GM18526 (cell line): ENCODE data around the gene S100A6.

Experiments
- POLR2A ChIP-seq: IDR thresholded peaks from 3 replicates; pipeline ENCODE4 v1.6.1; 2011; ENCODE audit not compliant: insufficient read length; ENCODE audit errors: extremely low read depth

S100A6 gene

DNA sequence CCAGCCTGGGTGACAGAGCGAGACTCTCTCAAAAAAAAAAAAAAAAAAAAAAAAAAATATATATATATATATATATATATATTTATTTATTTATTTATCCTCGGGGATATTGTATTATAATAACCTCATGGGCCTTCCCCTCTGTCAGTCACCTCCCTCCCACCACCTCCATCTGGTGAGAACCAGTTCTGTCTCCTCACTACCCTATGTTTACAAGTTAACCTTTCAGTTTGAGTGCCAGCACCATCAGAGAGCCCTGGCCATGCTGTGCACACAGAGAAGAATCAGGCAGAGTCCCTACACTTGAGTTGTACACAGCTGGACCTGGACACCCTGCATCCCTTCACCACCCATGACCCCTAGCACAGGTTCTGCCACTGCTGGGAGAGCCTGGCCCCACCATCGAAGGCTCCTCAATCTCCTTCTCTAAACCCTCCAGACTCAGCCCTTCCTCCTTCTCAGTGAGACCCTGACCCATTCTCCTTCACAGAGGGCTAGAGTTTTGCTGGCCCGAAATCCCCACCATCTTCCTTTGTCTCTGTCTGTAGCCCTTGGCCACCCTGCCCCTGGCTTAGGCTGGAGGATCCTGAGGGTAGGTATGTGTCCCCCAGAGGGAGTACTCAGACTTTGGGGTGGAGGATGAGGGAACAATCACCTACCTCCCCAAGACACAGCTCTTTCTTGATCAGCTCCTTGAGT lies 3.8 kb upstream of the S100A6 start:
- TF ChIP-seq POLR2A: no peak

DNA sequence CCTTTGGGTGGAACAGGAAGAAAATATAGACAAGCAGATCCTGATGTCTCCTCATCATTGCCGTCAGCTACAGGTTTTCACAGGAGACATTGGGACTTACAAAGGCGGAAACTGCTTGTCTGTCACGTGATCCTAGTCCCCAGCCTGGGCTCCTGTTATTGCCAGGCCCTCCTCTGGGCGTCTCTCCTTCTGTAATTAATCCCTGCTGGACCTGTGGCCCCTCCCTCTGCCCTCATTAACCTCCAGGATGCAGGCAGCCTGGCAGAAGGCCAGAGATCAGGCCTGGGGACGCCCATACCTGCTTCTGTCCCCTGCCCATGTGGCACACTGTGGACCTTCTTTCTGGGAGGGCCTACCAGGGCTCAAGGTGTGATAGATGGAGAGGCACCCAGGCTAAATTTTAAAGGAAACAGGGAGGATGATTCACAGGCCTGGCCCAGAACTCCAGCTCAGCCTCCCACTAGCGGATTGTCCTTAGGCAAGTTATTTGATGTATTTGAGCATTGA lies 2.6 kb upstream of the S100A6 start:
- no peak for TF ChIP-seq POLR2A

DNA sequence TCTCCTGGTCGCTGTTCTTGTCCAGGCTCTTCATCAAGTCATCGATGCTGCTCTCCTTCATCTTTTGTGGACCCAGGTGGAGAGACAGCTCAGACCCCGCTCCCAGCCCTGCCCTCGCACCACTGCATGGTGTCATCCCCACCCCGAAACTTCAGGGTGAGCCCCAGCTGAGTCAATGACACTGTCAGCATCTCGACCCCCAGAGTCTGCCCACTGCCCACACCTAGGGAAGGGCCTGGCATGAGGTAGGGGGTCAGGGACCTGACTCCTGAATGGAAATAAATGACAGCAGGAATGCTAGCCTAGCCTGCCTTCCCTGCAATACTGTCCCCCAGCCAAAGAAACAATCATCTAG lies 1.6 kb upstream of the S100A6 start:
- TF ChIP-seq POLR2A: no peak

DNA sequence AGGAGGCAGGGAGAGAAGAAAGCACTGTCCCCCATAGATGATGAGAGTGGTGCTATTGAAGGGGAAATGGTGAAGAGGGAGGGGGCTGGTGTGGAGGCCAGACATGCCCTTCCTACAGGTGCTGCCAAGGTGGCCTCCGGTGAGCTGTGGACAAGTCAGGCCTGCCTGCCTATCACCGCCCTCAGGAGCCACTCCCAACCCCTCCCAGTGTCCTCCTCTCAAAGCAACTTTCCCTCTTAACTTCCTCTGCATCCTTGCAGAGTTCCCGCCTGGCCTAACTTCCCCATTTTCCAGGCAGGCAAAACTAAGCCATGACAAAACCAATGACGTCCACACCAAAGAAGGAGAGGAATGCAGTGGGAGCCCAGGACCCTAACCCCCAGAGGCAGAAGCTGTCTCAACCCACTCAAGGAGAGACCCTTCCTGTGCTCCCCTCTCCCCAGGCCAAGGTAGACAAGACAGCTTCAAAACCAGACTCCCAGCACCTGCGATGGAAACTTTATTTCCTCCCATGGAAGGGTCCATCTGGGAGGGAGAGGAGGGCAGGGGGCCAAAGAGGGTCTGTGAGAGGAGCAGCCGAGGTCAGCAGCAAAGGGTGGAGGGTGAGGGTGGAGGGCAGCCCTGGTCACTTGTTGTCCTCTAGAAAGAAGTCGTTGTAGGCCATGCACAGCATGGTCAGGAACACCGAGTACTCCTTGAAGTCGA lies 1.0 kb upstream of the S100A6 start:
- TF ChIP-seq POLR2A: no peak

DNA sequence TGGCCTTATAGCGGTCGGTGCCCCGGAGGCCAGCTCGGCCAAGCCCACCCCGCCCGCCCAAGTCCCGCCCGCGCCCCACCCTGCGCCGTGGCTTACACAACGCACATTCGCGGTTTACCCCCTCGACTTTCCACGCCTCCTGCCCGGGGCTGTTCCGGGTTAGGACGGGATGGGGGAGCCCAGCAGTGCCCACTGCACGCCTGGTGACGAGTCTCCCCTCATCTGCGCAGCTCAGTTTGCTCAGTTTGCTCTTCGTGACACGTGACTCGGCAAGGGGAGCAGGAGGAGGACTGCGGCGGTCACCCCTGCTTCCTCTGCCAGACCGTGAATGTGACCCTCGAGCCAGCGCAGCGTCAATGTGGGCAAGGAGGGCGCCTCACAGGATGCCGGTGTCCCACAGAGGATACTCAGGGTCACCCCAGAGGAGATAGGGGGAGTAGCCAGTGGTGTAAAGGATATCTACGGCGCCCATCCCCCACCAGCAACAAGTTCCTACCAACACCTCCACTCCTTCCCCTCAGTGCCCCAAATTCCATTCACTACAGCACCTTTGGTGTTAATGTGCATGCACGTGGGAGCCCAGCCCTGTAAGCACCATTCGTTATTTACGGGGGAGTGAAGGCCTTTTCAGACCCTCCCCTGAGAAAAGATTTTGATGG lies 350 bp upstream of the S100A6 start:
- TF ChIP-seq POLR2A: peak; percentile 42

DNA sequence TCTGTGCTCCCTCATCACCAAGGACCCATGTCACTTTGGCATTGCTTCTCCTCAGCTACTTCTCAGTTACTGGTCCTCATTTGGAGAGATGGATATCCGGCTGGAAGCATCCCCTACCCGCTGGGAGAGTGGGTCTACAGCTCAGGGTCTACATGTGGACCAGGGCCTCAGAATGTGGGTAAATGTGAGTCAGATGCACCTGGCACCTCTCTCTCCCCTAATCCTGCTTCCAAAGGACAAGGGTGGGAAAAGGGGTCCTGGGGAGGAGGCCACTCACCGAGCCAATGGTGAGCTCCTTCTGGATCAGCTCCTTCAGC lies 908 bp downstream of the S100A6 start:
- no peak for TF ChIP-seq POLR2A

DNA sequence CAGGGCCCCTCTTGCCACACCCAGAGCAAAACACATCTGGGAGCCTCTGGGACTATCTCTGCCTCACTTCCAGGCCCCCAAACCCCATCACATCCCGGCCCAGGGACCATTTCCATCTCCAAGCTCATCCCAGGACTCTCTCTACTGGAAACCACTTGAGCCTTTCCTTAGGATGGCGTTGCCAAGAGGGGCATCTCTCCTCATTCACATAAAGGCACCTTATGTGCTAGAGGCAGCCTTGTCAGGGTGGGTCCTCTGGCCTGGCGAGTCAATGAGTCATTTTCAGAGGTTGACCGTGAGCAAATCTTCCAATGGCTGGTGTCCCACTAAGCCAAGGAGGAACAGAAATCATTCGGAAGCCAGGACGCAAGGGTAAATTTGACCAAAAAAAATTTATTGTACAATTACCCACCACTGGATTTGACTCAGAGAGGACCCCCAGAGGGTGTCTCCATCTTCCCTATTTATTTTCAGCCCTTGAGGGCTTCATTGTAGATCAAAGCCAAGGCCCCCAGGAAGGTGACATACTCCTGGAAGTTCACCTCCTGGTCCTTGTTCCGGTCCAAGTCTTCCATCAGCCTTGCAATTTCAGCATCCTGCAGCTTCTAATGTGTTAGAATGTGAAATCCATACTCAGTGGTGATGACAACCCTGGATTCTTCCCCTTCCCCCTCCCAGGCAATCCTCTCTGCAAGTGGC lies 1.4 kb downstream of the S100A6 start:
- no peak for TF ChIP-seq POLR2A

DNA sequence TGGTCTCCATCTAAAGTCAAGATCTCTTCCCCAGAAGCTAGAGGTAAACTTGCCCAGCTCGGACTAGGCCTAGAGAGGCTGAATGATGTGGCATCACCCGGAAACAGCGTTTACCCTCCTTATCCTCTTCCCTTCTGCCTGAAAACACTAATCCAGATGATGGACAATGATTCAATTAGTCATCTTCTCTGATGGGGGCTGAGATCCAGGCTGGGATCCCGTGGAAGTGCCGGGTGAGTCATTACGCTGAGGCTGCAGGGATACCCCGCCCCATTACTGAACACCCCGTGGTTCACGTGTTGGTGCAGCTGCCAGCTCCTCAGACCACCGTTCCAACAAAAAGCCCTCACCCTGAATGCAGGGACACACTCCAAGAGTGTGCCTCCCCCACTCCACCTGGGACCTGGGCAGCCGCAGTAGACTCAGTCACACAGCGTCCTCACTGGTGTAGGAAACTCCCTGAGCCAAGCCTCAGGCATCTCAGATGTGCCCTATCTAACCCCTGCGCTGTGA lies 2.0 kb downstream of the S100A6 start:
- no peak for TF ChIP-seq POLR2A

DNA sequence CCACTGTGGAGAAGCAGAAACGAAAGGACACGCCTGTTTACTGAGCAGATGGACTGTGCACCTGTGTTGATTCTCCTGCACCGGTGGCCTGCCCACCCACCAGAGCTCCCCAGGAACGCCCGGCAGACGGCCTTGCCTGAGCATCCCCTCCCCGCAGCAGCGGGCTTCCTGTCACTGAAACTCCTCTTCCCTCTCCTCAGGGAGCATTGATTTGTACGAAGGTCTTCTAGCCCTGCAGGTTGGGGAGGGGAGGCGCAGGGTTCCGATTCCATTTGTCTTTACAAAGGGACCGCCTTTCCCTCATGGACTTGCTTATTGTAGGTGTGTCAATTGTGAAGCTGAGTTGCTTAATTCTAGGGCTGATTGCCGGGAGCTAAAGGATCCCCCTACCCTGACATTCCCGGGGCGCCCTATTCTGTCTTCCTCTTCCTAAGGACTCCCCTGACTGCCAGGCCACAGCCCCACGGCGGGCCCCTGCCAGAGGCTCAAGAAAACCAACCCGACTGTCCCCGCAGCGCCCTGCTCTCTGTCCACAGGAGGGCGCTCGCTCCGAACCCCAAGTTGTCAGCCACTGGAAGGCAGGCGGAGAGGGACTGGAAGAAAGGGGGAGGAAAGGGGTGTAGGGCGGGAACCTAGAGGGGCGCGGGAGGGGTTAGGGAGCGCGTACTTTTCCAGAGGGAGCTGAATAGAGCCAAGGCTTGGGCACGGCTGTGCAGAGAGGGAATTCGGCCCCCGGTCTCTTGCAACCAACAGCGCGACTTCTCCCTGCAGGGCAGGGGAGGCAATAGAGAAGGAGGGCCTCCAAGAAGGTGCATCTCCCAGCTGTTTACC lies 2.8 kb downstream of the S100A6 start:
- TF ChIP-seq POLR2A: no peak

DNA sequence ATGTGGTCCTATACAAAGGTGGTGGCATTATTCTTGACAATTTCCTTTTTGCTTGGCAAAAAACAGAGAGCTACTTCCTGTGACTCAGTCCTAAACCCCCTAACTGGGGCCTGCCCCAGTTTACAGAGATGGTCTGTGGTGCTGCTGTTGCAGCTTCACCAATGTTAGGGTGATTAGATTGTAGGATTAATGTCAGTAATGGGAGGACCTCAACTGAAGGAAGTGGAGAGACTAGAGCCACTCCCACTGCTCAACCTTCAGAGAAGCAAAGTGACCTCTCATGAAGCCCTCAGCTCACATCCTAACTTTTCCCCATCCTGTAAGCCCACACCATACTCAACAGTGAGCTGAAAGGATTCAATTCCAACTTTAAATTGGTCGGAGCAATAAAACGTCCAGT lies 3.6 kb downstream of the S100A6 start:
- TF ChIP-seq POLR2A: no peak

DNA sequence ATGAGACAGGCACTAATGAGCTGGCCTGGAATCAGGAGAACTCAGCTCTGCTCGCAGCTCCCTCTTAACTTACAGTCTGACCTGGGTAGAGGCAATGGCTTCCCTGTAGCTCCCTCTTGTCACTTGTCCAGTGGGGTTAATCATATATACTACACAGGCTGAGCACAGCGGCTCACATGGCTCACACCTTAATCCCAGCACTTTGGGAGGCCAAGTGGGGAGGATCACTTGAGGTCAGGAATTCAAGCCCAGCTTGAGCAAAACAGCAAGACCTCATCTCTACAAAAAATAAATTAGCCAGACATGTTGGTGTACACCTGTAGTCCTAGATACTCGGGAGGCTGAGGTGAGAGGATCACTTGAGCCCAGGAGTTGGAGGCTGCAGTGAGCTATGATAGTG lies 4.2 kb downstream of the S100A6 start:
- TF ChIP-seq POLR2A: no peak

DNA sequence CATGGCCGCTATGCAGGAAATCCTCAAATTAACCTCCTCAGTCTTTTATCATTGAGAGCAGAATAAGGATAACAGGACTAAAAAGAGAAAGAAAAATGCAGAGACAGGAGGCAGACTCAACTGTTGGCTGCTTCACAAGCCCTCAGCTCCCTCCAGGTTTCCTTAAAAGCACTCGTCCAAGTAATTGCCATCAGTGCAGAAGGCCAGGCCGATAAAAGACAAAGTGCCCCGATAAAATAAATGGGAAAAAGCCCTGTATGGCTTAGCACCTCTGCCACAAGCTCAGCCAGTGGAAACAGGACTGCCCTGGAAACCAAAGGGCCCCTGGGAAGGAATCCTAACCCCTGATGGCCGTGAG lies 8.1 kb downstream of the S100A6 start:
- TF ChIP-seq POLR2A: no peak

DNA sequence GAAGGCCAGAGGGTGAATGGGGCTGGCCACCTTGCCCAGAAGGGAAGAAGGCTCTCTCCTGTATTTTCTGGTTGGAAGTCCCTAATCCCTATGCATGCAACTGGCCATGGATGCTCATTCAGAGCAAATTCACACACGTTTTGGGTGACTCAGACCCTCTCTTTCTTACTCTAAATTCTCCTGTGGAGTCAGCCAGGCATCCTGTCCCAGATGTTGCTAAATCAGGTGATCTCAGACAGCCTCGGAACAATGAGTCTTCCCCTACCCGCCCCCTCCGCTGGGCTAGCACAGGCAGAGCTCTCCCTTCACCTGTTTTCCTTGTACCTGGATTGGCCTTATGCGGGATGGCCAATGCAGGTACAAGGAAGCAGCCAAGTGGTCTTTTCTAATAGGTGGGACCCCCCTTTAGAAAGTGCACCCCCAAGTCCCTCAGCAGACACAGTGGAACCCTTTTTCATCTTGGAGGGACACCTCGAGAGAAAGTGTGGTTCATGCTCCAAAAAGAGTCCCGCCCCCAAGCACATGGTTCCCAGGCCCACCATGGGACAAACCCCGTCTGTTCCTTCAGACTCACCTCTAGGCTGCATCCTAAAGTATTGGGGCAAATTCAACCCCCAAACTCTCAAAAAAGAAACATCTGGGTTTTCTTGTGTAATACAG lies 8.6 kb downstream of the S100A6 start:
- TF ChIP-seq POLR2A: no peak

DNA sequence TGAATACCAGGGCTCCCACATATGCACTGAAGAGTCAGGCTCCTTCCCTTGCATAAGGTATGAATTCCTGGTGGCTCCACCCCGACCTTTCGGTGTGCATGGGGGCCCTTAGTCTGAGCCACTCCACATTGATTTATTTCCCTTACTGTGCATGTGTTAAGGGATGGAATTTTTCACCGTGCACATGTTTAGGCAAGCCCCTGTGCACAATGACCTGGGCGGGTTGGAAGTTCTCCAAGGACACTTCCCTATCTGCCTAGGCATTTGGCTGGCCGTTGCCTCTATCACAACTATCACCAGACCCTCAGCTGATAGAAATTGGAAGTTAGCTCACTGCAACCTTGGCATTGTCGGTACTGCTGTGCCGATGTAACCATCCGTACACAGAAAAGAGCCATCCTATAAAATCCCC lies 9.7 kb downstream of the S100A6 start:
- no peak for TF ChIP-seq POLR2A

DNA sequence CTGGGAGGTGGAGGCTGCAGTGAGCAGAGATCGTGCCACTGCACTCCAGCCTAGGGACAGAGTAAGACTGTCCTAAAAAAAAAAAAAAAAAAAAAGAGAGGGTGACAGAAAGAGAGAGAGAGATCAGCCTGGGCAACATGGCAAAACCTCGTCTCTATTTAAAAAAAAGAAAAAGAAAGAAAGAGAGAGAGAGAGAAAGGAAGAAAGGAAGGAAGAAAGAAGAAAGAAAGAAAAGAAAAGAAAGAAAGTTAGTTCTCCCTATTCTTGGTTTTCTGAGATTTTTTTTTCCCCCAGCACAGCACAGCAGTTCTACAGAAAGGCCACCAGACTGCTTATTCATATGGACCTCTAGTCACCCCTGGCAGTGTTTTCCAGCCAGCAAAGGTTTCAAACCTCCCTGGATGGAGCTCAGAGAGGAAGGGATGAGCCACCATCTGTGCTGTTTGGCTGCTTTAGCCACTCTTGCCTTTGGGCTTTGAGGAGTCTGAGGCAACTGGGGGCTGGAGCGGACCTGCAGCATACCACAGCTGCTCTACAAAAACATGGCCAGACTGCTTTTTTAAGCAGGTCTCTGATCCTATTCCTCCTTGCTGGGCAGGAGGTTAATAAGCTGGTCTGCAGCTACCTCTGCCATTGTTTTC lies 10.6 kb downstream of the S100A6 start:
- no peak for TF ChIP-seq POLR2A
